ENCODE data around the gene DNAI7.

DNAI7 gene, protein sequence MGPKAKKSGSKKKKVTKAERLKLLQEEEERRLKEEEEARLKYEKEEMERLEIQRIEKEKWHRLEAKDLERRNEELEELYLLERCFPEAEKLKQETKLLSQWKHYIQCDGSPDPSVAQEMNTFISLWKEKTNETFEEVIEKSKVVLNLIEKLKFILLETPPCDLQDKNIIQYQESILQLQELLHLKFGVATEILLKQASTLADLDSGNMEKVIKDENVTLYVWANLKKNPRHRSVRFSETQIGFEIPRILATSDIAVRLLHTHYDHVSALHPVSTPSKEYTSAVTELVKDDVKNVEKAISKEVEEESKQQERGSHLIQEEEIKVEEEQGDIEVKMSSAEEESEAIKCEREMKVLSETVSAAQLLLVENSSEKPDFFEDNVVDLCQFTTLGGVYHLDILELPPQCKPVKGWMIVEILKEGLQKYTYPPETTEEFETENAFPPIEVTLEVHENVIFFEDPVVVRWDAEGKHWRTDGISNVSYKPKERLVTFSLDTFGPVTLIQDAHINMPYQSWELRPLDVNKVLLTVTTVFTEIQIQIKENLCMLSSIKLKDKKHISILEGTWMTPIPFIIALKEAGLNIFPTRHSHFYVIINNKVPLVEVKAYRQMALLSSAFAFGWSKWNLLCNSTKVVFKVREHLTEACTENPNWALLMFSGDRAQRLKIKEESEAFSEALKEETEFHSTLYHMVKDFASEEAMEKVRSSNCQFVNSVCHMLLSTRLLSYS

DNA sequence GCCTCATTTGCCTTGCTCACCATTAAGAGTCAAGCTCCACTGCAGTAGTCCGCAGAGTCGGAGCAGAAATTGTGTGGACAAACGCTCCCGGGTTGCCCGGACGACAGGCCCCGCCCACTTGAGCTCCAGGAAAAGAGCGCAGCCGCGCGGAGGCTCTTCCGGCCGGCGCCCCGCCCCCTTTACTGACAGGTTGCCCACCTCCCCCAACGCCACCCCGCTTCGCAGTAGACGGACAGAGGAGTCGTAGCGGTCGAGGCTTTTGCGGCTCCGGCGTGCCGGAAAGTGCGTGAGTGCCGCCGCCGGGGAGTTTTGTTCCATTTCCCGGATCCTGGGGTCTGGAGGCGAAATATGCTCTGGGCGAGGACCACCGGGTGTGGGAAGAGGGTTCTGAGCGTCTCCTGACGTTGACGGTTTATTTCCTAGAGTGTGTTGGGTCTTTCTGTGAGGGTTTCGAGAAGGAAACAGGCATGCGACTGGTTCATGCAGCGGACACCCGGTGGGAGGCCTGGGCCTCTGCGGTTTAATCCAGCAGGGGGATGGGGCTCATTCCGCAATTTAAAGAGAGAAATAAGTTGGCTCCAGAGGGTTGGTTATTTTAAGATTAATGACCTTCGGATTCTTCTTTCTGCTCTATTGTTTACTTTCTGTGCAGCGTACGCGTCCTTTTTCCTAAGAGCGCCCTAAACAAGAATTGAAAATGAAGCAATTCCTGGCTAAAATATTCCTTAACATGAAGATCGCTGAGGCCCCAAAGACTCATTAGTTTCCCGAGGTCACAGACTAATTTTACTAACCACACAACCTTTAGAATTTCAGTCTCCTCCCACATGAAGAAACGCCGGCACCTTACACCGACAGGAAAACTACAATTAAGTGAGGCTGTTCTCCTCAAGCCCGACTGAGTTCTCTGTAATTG is at the start of gene DNAI7, which contains the start of gene ETFRF1:
DNAI7 (minus strand) TSS at position 105 of the 916 bp plus-strand sequence; CDS start at position 23, 82 bp downstream.
ETFRF1 (plus strand) TSS at position 182 of the 916 bp plus-strand sequence. CDS start 8,720 bp downstream, outside the sequence.
- FAIRE-seq (no peak), DNase-seq (ENCODE audit: insufficient read length, low spot score) (peak; percentile 51)
- TF ChIP-seq, protein P1, sequence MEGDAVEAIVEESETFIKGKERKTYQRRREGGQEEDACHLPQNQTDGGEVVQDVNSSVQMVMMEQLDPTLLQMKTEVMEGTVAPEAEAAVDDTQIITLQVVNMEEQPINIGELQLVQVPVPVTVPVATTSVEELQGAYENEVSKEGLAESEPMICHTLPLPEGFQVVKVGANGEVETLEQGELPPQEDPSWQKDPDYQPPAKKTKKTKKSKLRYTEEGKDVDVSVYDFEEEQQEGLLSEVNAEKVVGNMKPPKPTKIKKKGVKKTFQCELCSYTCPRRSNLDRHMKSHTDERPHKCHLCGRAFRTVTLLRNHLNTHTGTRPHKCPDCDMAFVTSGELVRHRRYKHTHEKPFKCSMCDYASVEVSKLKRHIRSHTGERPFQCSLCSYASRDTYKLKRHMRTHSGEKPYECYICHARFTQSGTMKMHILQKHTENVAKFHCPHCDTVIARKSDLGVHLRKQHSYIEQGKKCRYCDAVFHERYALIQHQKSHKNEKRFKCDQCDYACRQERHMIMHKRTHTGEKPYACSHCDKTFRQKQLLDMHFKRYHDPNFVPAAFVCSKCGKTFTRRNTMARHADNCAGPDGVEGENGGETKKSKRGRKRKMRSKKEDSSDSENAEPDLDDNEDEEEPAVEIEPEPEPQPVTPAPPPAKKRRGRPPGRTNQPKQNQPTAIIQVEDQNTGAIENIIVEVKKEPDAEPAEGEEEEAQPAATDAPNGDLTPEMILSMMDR (IDR thresholded peaks at IDR 0.05; ENCODE audit: insufficient read depth, missing control alignments): no peak

DNA sequence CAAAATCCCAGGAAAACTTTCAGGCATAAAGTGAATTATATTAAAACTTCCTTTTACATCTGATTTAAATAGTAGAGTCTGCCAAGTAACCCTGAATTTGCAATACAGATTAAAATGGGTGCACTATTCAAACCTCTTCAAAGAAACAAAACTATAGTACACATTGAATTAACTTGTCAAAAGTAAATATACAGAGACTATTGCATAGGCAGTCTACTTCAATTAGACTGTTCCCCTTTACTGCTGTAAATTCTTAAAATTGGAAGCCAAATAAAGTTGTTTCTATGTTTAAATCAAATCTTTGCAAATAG is 48.7 kb upstream of the DNAI7 start:
- FAIRE-seq: no peak
- TF ChIP-seq, protein P1 (IDR thresholded peaks at IDR 0.05; ENCODE audit: insufficient read depth, missing control alignments): no peak
- DNase-seq (ENCODE audit: insufficient read length, low spot score): no peak

DNA sequence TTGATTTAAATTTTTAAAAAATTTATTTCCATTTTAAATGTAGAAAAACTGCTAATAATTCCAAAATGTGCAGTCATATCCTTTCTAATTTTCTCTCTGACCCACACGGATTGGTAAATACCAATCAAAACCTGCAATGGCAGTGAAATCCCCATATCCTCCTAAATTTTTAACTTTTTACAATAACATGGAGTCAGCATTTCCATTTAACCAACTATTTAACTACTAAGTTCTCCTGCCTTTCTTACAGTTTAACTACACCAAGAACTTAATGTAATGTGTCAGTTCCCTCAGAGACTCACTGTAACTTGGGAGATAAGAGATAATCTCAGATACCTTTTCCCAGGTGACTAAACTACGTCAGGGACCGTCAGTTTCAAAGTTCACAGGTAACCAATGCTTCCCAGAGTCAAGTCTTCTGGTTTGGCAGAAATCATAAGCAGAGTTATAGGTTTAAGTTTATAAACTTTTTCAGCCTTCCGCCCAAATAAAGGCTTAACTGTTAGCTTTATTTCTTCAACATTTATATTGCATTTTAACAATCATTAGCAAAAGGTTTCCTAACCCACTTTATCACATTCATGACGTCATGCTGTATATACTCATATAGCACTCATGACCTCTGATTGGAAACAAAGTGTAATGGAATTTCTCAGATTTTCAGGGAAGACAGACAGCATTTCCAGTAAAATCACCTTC is 48.2 kb upstream of the DNAI7 start:
- TF ChIP-seq, protein P1 (IDR thresholded peaks at IDR 0.05; ENCODE audit: insufficient read depth, missing control alignments): no peak
- FAIRE-seq (no peak), DNase-seq (ENCODE audit: insufficient read length, low spot score) (no peak)

DNA sequence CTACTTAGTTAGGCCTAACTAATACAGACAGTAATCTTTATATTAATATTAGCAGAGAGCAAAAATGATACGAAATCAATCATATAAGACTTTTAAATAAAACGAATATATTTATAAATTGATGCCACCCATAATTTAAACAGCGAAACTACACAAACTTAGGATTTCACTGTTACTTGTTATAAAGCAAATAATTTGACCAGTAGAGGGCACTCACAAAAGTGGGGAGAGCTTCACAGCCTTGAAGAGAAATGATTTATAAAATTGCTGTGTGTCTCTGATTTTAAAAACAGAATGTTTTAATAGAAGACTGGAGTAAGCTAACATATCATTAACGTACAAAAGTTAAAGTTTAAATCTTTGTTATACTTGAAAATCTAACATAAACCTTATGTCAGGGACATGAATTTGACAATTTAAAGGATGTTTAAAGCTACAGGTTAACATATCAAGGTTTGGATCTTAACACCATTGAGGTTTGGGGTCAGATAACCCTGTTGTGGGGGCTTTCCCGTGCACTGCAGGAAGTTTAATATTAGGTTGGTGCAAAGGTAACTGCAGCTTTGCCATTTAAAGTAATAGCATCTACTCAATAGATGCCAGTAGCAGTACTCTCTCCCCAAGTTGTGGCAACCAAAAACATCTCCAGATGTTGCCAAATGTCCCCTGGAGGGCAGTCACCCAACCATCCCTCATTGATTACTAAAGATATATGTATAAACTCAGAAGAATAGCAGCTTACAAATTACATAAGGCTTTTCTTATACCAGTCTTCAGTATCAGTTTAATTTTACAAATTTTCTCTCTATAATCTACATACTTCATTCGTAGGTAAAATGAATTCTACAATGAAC is 46.4 kb upstream of the DNAI7 start:
- FAIRE-seq: no peak

DNA sequence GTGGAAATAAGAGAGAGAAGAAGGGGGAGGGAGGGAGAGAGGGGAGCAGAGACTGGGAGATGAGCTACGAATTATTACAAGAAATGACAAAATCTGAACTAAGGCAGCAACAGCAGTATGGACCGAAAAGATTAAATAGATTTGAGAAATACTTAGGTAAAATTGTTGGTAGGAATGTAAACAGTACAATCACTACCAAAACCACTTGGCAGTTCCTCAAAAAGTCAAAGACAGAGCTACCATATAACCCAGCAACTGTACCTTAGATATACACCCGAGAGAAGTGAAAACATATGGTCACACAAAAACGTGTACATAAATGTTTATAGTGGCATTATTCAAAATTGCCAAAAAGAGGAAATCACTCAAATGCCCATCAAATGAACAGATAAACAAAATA is 41.7 kb upstream of the DNAI7 start:
- TF ChIP-seq, protein P1 (IDR thresholded peaks at IDR 0.05; ENCODE audit: insufficient read depth, missing control alignments): no peak
- no peak for DNase-seq (ENCODE audit: insufficient read length, low spot score)
- FAIRE-seq: no peak

More for the DNA sequence above, 46.4 kb upstream of the DNAI7 start:
- DNase-seq (ENCODE audit: insufficient read length, low spot score): no peak
- TF ChIP-seq, protein P1 (IDR thresholded peaks at IDR 0.05; ENCODE audit: insufficient read depth, missing control alignments): peak; percentile 66

DNA sequence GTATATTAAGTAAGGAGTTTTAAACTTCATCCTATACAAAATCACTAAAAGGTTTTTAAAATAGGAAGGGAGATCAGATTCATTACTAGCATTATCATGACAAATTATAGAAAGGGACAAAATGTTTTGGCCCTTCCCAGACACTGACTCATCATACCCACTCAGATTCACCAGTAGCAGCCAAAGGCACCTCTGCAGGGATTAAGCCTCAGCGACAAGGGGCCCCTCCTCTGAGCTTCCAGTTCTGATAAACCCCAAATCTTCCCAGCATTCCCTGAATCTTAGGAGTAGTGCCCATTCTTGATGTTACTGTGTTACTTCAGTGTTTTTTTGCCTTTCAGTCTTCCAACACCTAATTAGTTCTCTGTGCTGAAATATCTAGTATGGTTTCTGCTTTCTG is 41.2 kb upstream of the DNAI7 start:
- TF ChIP-seq, protein P1 (IDR thresholded peaks at IDR 0.05; ENCODE audit: insufficient read depth, missing control alignments): no peak
- no peak for DNase-seq (ENCODE audit: insufficient read length, low spot score)
- no peak for FAIRE-seq
